GM21367 (cell line): ENCODE measurements around the gene ISLR2.
"Not testable (repeated sequence)": the region's sequence is repeated elsewhere in the genome, so short reads cannot be mapped to it uniquely, and the experiment has no call there.

Experiments
- ATAC-seq: cut with Tn5 transposase; IDR thresholded peaks from one replicate; pipeline ENCODE4 v1.9.1; 2021; ENCODE audit not compliant: unreplicated experiment

The ISLR2 gene

DNA sequence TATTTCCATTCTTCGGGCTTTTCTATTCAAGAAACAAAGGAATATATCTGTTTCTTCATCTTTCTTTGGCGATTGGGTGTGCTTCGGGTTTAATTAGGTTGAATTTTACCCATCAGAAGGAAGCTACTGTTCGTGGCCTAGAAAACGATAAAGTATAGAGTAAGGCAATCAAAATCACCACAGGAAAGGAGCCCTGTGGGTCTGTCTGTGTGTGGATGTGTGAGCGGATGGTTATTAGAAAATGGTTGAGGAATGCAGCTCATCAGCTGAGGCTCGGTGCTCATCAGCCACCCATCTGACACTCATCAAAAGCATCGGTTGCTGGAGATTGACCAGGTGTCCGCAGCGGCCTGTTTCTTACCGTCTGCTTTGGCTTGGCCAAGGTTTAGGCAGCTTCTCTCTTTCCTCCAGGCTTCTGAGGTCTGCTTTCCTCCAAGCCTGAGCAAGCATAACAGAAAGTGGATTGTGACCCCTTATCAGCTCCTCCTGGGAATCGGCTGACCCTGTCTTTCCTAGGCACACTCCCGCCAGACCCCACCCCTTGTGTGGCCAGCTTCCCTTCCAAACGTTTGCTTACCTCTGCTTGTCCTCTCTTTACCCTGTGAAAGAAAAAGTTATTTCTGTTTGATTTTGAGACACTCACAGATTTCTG, 25.5 kb downstream of the ISLR2 start:
- ATAC-seq: no peak

GRCh38 chr15:74156678-74157411, 26.5 kb downstream of the ISLR2 start:
- ATAC-seq: no peak

GRCh38 chr15:74157868-74158827, 27.8 kb downstream of the ISLR2 start:
- no peak for ATAC-seq

DNA sequence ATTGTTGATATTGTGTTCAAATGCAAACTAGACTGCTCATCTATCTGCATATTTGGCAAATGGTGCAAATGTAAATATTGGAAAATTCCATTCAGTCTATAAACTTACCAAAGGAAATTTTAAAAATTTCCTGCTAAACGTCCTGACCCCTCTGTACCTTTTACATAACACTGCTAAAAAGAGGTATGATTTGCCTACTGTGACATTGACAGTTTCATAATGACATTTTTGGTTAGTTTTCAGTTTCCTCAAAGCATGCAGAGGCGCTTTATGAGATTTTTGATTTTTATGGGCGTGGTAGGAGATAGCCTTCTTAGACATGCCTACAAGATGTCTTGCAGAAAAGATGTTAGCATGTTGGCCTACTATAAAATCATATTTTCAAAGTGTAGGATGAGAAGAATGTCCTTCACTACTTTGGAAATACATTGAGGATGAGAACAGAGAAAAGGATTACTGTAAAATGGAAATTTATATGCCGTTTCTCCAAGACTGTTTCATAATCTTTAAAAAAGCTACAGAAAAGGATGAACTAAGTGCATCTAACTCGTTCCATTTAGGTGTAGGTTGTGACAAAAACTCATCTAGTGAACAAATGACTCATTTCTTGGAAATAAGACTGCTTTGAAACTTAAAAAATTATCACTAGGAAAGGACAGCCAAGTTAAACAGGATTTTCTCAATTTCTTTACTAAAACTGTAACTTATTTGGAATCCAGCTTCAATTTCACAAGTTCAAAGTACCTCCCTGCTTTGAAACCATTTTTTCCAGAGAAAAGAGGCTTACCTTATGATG, 28.7 kb downstream of the ISLR2 start:
- ATAC-seq: peak; percentile 53

GRCh38 chr15:74159773-74160172, 29.4 kb downstream of the ISLR2 start:
- no peak for ATAC-seq

DNA sequence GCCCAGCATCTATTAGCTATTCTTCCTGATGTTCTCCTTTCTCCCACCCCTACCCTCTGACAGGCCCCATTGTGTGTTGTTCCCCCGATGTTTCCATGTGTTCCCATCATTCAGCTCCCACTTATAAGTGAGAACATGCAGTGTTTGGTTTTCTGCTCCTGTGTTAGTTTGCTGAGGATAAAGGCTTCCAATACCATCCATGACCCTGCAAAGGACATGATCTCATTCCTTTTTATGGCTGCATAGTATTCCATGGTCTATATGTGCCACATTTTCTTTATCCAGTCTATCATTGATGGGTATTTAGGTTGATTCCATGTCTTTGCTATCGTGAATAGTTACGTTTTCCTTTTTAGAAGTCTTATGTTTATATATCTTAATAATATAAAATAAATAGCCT, 30.0 kb downstream of the ISLR2 start:
- ATAC-seq: not testable (repeated sequence)

- ATAC-seq: not testable (repeated sequence)
These were observed 31.8 kb downstream of the ISLR2 start for GRCh38 chr15:74162195-74162536.

DNA sequence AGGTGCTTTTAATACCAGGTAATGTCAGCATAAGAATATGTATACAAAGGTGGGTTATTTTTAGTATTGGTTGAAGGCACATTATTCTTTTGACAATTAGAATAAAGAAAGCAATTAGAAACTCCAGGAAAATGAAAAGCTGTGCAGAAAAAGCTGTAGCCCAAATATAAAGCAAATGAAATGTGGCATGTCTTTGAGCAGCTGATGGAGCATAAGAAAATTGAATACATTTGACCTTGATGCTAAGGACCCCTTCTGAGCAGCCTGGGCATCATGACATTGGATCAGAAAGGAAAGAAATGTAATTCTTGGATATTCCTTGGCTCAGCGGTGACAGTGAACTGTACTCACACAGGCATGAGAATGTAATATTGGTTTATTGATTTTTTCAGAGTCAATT, 35.1 kb downstream of the ISLR2 start:
- ATAC-seq: no peak

DNA sequence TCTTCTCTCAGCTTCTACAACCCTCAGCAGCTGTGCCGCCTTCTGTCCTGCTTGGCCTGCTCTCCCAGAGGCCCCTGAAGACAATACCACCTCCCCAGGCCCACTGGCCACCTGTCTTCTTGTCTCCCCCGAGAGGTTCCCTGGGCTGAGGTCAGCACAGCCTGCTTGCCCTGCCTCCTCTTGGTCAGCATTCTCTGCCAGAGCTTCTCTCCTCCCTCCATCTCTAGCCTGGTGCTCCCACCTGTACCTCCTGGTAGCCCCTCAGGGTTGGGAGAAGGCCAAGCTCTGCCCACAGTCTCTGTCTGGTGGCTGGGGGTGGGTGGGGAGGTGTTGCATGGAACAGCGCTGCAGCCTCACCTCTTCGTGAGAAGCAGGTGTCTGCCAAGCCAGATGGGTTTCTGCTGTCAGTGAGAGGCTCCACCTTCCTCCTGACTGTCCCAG, 37.5 kb downstream of the ISLR2 start:
- ATAC-seq: no peak

DNA sequence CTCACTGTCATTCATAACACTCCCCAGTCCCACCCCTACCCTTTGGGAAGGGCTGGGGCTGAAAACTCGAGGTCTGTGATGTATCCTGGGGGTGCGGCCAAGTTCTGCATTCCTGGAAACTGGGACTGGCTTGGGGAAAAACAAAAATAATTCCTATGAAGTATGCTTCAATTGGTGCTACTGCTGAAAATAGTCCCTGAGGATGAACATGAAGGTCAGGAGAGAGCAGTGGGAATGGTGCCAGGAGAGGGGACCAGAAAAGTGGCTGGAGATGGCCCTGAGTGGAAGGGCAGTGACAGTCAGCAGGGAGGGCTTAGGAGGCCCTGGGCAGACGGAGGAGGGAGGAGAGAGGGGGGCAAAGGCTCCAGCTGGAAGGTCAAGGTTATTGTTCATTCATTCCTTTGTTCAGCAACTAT, 38.3 kb downstream of the ISLR2 start:
- ATAC-seq: no peak

GRCh38 chr15:74170071-74170844, 39.9 kb downstream of the ISLR2 start:
- no peak for ATAC-seq

DNA sequence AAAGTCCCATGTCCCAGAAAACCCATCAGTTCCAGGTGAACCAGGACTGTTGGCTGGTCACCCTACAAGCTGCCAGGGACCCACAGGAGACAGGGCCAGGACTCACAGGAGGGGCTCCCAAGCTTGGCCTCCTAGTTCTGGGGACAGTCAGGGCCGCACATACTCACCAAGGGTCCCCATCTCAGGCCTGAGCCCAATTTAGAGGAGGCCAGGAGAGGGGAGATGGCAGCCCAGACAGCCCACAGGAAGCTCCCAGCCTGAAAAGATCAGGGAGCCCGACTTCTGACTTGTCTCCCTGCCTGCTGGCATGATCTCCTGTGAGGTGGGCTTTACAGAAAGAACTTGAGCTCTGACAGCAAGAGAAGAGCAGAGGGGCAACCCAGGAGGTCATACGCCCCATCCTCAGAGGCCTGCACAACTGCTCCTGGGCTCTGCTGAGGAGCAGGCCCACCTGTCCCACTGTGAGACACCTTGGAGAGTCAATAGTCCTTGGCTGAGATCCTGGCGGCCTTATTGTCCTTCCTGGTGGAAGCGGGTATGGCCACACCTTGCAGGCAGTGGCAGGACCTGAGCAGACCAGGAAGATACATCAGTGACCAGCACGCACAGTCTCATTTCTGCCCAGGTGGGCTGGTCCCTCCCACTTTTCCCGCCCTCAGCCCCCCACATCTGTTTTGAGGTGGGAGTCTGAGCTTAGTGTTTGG, 40.6 kb downstream of the ISLR2 start:
- no peak for ATAC-seq

DNA sequence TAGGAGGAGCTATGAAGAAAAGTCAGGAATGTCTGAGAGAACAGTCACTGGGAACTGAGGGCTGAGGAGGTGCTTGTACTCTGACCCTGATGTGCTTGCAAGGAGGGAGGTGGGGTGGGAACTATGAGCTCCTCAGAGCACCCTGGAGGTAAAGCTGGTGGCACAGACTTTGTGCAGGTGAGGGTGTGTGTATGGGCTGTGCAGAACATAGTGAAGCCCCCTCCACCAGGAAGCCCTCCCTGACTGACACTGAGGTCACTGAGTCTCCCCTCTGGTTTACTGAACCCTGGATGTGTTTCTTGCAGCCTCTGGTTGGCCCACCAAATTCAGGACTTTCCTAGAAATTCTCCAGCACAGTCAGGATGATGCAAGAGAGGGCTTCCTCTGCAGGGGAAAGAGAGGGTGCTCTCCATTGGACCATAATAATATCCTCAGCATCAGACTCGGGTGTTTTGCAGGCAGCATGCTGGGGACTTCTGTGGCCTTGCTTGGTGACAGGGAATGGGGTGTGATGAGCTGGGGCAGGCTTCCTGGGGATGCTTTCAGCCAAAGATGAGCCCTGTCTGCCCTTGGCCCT, 41.7 kb downstream of the ISLR2 start:
- no peak for ATAC-seq

DNA sequence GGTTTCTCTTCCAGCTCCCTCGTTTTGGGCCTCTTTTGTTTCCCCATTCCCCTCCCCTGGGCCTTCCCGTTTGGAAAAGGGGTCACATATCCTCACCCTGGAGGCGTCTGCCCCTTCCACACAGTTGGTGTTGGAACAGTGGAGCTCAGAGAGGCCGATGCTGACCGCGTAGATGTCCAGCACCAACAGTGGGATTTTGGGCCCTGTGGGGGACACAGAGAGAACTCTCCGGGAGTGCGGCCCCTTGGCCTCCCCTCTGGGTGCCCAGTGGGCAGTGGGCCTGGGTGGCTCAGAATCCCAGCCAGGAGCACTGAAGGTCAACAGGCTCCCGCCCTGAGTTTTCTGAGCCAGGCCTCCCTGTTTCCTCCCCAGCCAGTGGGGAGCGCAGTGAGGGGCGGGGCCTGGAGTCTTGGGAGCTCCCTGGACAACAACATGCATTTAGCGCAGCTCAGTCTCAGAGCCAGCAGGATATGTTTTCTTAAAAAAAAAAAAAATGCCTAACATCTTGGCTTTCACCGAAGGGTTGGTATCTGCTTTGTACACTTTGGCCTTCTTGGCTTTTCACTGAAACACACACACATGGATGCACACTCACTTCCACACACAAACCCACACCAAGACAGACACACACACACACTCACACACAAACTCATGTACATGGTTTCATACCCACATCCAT, 42.5 kb downstream of the ISLR2 start:
- no peak for ATAC-seq

DNA sequence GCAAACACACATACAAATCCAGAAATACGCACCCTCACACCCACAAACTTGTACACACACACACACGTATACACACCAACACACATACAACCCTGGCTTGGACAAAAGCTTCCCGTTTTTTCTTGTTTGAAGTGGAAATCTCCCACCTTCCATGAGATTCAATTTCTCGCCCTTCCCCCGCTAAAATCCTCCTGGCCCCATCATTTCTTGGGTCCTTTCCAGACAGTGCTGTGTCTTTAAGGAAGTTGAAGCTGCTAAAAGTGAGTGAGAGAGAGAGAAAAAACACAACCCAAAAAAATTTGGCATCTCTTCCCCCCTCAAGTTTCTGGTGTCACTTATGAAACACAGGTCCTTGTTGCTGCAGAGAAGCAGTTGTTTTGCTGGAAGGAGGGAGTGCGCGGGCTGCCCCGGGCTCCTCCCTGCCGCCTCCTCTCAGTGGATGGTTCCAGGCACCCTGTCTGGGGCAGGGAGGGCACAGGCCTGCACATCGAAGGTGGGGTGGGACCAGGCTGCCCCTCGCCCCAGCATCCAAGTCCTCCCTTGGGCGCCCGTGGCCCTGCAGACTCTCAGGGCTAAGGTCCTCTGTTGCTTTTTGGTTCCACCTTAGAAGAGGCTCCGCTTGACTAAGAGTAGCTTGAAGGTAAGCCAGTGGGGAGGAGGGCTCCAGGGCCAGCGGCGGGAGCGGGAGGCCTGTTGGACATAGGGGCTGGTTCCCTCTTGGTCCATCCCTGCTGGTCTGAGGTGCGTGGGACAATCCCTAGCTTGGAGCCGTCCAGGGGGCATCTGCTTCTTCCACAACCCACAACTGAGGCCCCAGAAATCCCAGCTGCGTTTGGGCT, 43.2 kb downstream of the ISLR2 start, which contains the start of gene ISLR:
ISLR (plus strand) TSS at position 331 of the 839 bp plus-strand sequence. CDS start 1,149 bp downstream, outside the sequence.
- ATAC-seq: no peak

DNA sequence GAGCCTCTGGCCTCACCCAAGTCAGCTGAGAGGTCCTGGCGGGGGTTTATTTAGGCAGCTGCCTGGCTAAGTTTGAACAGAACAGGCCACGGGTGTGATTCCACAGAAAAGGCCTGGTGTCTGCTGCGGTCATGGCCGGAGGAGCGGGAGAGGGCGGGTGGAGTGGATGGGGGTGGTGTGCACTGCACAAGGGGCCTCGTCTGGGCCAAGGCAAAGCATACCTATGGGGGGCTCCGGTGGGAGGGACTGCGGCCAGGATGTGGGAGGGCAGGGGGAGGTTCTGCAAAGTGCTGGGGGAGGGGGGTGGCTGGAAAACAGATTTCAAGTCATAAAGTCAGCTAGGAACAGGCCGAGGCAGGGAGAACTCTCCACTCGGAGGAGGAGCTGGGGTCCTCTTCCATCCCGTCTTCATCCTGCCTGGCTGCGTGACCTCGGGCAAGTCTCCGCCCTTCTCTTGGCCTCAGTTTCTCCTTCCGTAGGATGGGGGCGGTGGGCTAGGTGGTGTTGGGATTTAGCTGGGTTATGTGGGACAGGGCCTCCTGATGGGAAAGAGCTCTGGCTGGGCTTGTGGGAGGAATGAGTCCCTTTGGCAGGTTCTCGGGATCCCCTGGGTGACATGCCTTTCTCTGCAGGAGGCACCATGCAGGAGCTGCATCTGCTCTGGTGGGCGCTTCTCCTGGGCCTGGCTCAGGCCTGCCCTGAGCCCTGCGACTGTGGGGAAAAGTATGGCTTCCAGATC, 44.0 kb downstream of the ISLR2 start:
- ATAC-seq: no peak

DNA sequence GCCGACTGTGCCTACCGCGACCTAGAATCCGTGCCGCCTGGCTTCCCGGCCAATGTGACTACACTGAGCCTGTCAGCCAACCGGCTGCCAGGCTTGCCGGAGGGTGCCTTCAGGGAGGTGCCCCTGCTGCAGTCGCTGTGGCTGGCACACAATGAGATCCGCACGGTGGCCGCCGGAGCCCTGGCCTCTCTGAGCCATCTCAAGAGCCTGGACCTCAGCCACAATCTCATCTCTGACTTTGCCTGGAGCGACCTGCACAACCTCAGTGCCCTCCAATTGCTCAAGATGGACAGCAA, 44.5 kb downstream of the ISLR2 start:
- ATAC-seq: no peak
